Stimulated activated CD8-positive, alpha-beta memory T cell treated with anti-CD3 and anti-CD28 coated beads, Interleukin-4, amount 100 ng/mL, for 1 hour (primary cell): ENCODE measurements around the gene LRTM2.

Source experiments
- DNase-seq, 2 donors: peaks; one replicate each; pipeline ENCODE4 v3.0.0-alpha.2; 2020; ENCODE audit warnings: low read depth in 2 of 2, low spot score in 1 of 2

LRTM2 gene

GRCh38 chr12:1882850-1883470, 62.6 kb downstream of the LRTM2 start:
- no peak for DNase-seq

DNA sequence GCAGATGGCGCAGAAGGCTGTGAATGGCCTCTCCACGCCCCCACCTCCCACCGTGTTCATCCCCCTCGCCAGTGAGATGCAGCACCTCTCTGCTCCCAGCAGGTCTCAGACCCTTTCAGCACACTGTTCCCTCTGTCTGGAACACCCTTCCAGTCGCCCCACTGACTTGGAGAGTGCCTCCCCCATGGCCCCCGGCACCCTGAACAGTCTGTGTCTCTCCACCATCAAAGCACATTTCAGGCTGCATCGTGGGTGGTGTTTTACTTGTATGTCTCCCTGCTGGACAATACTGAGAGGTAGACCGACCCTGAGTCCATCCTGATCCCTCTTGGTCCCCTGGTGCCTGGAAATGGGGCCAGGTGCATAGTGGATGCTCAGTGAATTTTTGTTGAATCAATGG, 63.1 kb downstream of the LRTM2 start:
- no peak for DNase-seq

DNA sequence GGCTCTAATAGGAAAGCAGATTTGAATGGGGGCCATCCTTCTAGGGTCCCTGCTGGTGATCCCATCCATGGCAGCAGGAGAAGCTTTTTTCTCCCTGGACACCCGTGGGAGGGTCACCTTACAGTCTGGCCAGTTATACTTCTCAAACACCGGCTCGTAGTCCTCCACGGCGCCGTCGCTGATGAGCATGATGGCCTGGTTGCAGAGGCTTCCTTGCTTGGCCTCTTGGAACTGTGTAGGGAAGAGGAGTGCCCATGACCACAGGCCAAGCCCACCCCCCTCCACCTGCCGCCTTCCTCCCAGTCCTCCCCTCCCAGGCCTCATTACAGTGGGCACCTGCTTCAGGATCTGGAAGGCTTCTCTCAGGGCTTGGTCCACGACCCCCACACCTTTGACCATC, 64.3 kb downstream of the LRTM2 start:
- DNase-seq: no peak

DNA sequence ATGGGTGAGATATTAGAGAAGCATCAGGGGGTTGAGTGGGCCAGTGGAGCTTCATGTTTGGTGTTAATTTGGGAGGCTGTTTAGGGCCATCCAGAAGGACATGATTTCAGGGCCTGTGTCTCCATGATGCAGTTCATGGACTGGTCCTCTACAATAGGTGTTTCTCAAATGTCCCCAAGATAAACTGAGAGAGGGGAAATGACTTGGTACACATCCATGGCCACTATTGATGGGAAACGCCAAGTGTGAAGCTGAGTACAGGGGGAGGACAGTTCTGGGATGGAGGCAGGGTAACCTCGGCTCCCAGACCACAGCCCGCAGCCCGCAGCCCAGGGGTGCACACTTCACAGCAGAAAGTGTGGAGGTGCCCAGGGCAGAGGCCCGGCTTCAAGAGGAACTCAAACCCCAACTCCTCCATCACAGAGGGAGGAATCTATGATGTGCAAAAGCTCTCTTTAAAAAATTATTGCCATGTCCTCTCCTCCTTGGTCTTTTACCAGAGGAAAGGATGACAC, 64.8 kb downstream of the LRTM2 start:
- no peak for DNase-seq

- no peak for DNase-seq
Observed at GRCh38 chr12:1885599-1886245, 65.4 kb downstream of the LRTM2 start.
